ENCODE data around the gene STRIP2.
A peak's percentile ranks its signal among the peaks of the same experiment; 100 is the strongest.
"Not testable (repeated sequence)": the region's sequence is repeated elsewhere in the genome, so short reads cannot be mapped to it uniquely, and the experiment has no call there.

STRIP2 gene

GRCh38 chr7:129479831-129480230 lies 45.6 kb downstream of the STRIP2 start:
- DNase-seq (ENCODE audit: low spot score in 2 of 2) (no peak), ATAC-seq (ENCODE audit: low read depth) (no peak)
- no peak overlapping the region for H3K4me3 Mint-ChIP-seq
- peaks cover 2% of the 10 kb centered on the region for H3K4me1 Mint-ChIP-seq
- no peak overlapping the region for H3K27ac Mint-ChIP-seq
- H3K27me3 Mint-ChIP-seq, result no peaks in the 10 kb centered on the region
- no peaks in the 10 kb centered on the region for H3K36me3 Mint-ChIP-seq
- H3K9me3 Mint-ChIP-seq, result no peaks in the 10 kb centered on the region

DNA sequence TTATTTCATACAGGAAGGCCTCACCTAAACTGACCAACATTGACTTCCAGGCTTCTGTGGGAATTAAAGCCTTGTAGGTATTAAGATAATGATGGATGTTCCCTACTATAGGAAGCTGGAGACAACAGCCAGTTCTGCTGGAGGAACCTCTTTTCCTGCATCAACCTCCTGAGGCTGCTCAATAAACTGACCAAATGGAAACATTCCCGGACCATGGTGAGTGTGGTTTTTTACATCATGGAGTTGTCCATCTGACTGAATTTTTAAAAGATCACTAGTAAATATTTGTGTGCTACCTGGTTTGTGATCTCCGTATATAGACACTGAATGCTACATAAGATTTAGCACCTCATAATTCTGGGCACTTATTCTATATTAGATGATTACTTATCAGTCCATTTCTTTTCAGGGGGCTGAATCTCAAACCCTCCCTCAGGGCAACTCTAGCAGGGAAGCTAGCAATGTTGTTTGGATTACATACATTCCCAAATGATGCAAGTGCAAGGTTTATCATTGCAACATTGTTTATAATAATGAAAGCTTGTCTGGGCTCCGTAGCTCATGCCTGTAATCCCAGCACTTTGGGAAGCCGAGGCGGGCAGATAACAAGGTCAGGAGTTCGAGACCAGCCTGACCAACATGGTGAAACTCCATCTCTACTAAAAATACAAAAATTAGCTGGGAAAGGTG lies 46.6 kb downstream of the STRIP2 start:
- H3K9me3 Mint-ChIP-seq, result no peaks in the 10 kb centered on the region
- no peak overlapping the region for H3K4me3 Mint-ChIP-seq
- no peak for DNase-seq (ENCODE audit: low spot score in 2 of 2)
- no peaks in the 10 kb centered on the region for H3K36me3 Mint-ChIP-seq
- ATAC-seq (ENCODE audit: low read depth), result no peak
- H3K27me3 Mint-ChIP-seq, result no peaks in the 10 kb centered on the region
- no peak overlapping the region for H3K27ac Mint-ChIP-seq
- peaks cover 8% of the 10 kb centered on the region for H3K4me1 Mint-ChIP-seq

DNA sequence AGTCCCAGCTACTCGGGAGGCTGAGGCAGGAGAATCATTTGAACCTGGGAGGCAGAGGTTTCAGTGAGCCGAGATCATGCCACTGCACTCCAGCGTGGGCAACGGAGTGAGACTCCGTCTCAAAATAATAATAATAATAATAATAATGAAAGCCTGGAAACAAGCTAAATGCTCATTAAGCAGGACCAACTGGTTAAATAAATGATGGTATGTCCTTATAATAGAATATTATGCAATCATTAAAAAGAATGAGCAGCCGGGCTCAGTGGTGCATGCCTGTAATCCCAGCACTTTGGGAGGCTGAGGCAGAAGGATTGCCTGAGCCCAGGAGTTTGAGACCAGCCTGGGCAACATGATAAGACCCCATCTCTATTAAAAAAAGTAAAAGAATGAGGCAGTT lies 47.1 kb downstream of the STRIP2 start:
- not testable (repeated sequence) for H3K36me3 Mint-ChIP-seq; DNase-seq (ENCODE audit: low spot score in 2 of 2); H3K9me3 Mint-ChIP-seq; ATAC-seq (ENCODE audit: low read depth); H3K27me3 Mint-ChIP-seq; H3K4me1 Mint-ChIP-seq; H3K4me3 Mint-ChIP-seq; H3K27ac Mint-ChIP-seq

GRCh38 chr7:129482781-129483180 lies 48.5 kb downstream of the STRIP2 start:
- H3K36me3 Mint-ChIP-seq, result no peaks in the 10 kb centered on the region
- no peak overlapping the region for H3K27ac Mint-ChIP-seq
- no peak for ATAC-seq (ENCODE audit: low read depth)
- no peaks in the 10 kb centered on the region for H3K27me3 Mint-ChIP-seq
- no peak overlapping the region for H3K4me3 Mint-ChIP-seq
- H3K9me3 Mint-ChIP-seq, result no peaks in the 10 kb centered on the region
- no peak for DNase-seq (ENCODE audit: low spot score in 2 of 2)
- H3K4me1 Mint-ChIP-seq, result peaks cover 8% of the 10 kb centered on the region

GRCh38 chr7:129489491-129489890 lies 55.3 kb downstream of the STRIP2 start:
- H3K4me1 Mint-ChIP-seq, result peaks cover 14% of the 10 kb centered on the region
- H3K4me3 Mint-ChIP-seq, result no peak overlapping the region
- H3K36me3 Mint-ChIP-seq, result no peaks in the 10 kb centered on the region
- DNase-seq (ENCODE audit: low spot score in 2 of 2) (no peak), ATAC-seq (ENCODE audit: low read depth) (no peak)
- no peak overlapping the region for H3K27ac Mint-ChIP-seq
- H3K9me3 Mint-ChIP-seq, result no peaks in the 10 kb centered on the region
- H3K27me3 Mint-ChIP-seq, result no peaks in the 10 kb centered on the region

- Mint-ChIP-seq H3K27ac (peak overlapping the region; percentile 97), H3K9me3 (no peaks in the 10 kb centered on the region), H3K36me3 (no peaks in the 10 kb centered on the region), H3K4me3 (no peak overlapping the region), H3K4me1 (peaks cover 14% of the 10 kb centered on the region), H3K27me3 (no peaks in the 10 kb centered on the region)
- ATAC-seq (ENCODE audit: low read depth) (no peak), DNase-seq (ENCODE audit: low spot score in 2 of 2) (no peak)
These were observed 58.2 kb downstream of the STRIP2 start for GRCh38 chr7:129492391-129492790.

GRCh38 chr7:129493555-129493954 lies 59.3 kb downstream of the STRIP2 start:
- Mint-ChIP-seq H3K27me3 (no peaks in the 10 kb centered on the region), H3K27ac (peak overlapping the region; percentile 97), H3K4me1 (peaks cover 19% of the 10 kb centered on the region), H3K4me3 (no peak overlapping the region), H3K36me3 (no peaks in the 10 kb centered on the region), H3K9me3 (no peaks in the 10 kb centered on the region)
- ATAC-seq (ENCODE audit: low read depth) (peak; percentile 61), DNase-seq (ENCODE audit: low spot score in 2 of 2) (peak in 1 of 2 donors; percentile 34)

DNA sequence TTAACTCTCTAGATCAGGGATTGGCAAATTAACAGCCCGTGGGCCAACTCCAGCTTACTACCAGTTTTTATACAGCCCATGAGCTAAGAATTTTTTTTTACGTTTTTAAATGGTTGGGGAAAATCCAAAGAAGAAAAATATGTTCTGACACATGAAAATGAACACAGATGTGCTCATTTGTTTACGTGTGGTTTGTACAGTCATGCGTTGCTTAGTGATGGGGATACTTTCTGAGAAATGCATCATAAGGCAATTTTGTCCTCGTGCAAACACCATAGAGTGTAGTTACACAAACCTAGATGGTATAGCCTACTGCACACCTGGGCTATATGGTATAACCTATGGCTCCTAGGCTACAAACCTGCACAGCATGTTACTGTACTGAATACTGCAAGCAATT lies 59.8 kb downstream of the STRIP2 start:
- ATAC-seq (ENCODE audit: low read depth) (peak; percentile 83), DNase-seq (ENCODE audit: low spot score in 2 of 2) (peak in 1 of 2 donors; percentile 38)
- Mint-ChIP-seq H3K27ac (peak overlapping the region; percentile 97), H3K4me1 (peaks cover 19% of the 10 kb centered on the region), H3K4me3 (no peak overlapping the region), H3K36me3 (no peaks in the 10 kb centered on the region), H3K9me3 (no peaks in the 10 kb centered on the region), H3K27me3 (no peaks in the 10 kb centered on the region)

DNA sequence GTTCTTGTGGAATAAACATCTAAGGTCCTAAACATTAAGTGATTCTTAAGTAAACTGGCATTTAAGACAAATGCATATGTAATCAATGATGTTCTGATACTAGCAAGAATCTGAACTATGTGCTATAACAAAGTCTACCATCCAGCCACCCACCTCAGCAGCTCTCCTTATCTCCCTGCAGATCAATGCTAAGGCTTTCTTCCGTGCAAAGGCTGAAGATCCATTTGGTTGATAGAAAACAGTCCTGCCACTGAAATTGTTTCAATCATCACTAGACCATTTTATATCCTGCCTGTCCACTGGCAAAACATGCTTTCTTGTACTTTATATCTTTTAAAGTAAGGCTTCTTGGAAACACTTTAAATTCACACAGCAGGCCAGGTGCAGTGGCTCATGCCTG lies 61.8 kb downstream of the STRIP2 start:
- no peak for ATAC-seq (ENCODE audit: low read depth)
- H3K4me3 Mint-ChIP-seq, result no peak overlapping the region
- peaks cover 29% of the 10 kb centered on the region for H3K4me1 Mint-ChIP-seq
- H3K36me3 Mint-ChIP-seq, result no peaks in the 10 kb centered on the region
- H3K9me3 Mint-ChIP-seq, result no peaks in the 10 kb centered on the region
- no peak for DNase-seq (ENCODE audit: low spot score in 2 of 2)
- H3K27me3 Mint-ChIP-seq, result no peaks in the 10 kb centered on the region
- peak overlapping the region; percentile 30 for H3K27ac Mint-ChIP-seq

GRCh38 chr7:129496653-129497052 lies 62.4 kb downstream of the STRIP2 start:
- Mint-ChIP-seq H3K4me3 (no peak overlapping the region), H3K27ac (peak overlapping the region; percentile 93)

GRCh38 chr7:129497156-129497555 lies 62.9 kb downstream of the STRIP2 start:
- no peak overlapping the region for H3K4me3 Mint-ChIP-seq
- H3K4me1 Mint-ChIP-seq, result peaks cover 35% of the 10 kb centered on the region
- no peak for ATAC-seq (ENCODE audit: low read depth)
- DNase-seq (ENCODE audit: low spot score in 2 of 2), result no peak
- H3K36me3 Mint-ChIP-seq, result no peaks in the 10 kb centered on the region
- H3K27ac Mint-ChIP-seq, result peak overlapping the region; percentile 93
- no peaks in the 10 kb centered on the region for H3K27me3 Mint-ChIP-seq
- H3K9me3 Mint-ChIP-seq, result no peaks in the 10 kb centered on the region

More at GRCh38 chr7:129496653-129497052, 62.4 kb downstream of the STRIP2 start:
- ATAC-seq (ENCODE audit: low read depth), result no peak
- DNase-seq (ENCODE audit: low spot score in 2 of 2), result no peak
- no peaks in the 10 kb centered on the region for H3K36me3 Mint-ChIP-seq
- H3K4me1 Mint-ChIP-seq, result peaks cover 33% of the 10 kb centered on the region
- H3K27me3 Mint-ChIP-seq, result no peaks in the 10 kb centered on the region
- H3K9me3 Mint-ChIP-seq, result no peaks in the 10 kb centered on the region

DNA sequence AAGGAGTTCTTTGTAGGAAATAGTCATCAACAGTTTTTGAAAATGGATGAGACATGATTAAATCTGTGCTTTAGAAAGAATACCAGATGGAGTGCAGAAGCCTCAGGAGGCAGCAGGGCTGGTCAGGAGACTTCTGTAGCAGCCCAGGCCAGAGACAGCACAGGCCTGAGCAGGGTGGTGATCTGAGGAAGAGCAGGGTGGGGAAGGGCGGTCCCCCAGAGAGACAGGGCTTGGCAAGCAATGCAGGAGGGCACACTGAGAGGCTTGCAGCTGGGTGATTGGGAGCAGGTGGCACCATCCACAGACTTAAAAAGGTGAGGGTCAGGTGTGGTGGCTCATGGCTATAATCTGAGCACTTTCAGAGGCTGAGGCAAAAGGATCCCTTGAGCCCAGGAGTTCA lies 63.8 kb downstream of the STRIP2 start:
- Mint-ChIP-seq H3K4me1 (peaks cover 35% of the 10 kb centered on the region), H3K36me3 (no peaks in the 10 kb centered on the region), H3K9me3 (no peaks in the 10 kb centered on the region), H3K27ac (peak overlapping the region; percentile 93), H3K27me3 (no peaks in the 10 kb centered on the region), H3K4me3 (no peak overlapping the region)
- ATAC-seq (ENCODE audit: low read depth) (no peak), DNase-seq (ENCODE audit: low spot score in 2 of 2) (no peak)

- ATAC-seq (ENCODE audit: low read depth), result peak; percentile 40
- Mint-ChIP-seq H3K36me3 (no peaks in the 10 kb centered on the region), H3K27me3 (no peaks in the 10 kb centered on the region), H3K4me1 (peaks cover 33% of the 10 kb centered on the region), H3K4me3 (peak overlapping the region; percentile 52), H3K27ac (peak overlapping the region; percentile 89), H3K9me3 (no peaks in the 10 kb centered on the region)
- DNase-seq (ENCODE audit: low spot score in 2 of 2), result peak; percentile 42 to 49
These were observed 65.8 kb downstream of the STRIP2 start for GRCh38 chr7:129499999-129500398.

- ATAC-seq (ENCODE audit: low read depth), result peak; percentile 83
- Mint-ChIP-seq H3K4me1 (peaks cover 28% of the 10 kb centered on the region), H3K4me3 (peak within 1 kb of the TSS; percentile 87), H3K27me3 (no peaks in the 10 kb centered on the region), H3K9me3 (no peaks in the 10 kb centered on the region), H3K36me3 (no peaks in the 10 kb centered on the region), H3K27ac (peak within 1 kb of the TSS; percentile 89)
- DNase-seq (ENCODE audit: low spot score in 2 of 2), result peak; percentile 95
These were observed 67.8 kb downstream of the STRIP2 start, which contains the start of gene SMKR1 for GRCh38 chr7:129501760-129502707. Gene SMKR1, plus strand, starts transcription at chr7:129502531. Its CDS starts 294 bp downstream, at chr7:129502825.

Measured in memory B cell (primary cell).